ENCODE measurements around the gene AURKB. TPM values are rescaled to one million over a fixed set of nuclear protein-coding genes. Genes with fewer than 3 reads are reported as not detected.

The AURKB gene
- total and polyA plus RNA-seq, 8 donors: 1.0 to 66.0 (median 9.5) TPM

DNA sequence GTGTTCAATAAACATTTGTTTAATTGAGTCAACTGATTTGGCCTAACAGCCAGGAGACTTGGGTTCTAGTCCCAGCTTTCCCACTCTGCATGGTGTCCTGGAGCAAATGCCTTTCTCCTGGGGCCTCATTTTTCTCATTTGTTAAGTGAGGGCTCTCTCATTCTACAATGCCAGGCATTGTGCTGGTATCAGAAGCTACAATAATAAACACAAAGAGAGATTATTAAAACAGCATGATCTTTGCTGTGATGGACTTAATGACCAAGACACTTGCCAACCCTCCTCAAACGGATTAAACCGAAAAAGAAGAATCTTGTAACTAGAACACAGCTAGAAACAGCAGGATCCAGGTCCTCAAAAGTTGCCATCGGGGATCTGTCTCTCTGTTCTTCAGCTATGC lies 42.8 kb downstream of the AURKB start:
- peaks cover 14 to 25% (median 18%) of the 10 kb centered on the region in 4 donors for H3K4me1 ChIP-seq
- H3K9me3 ChIP-seq: no peaks in the 10 kb centered on the region
- WGBS, 5 donors: 73 to 81% (median 79%) methylated on average over 3 of the region's 3 CpGs
- no peaks in the 10 kb centered on the region for H3K36me3 ChIP-seq
- no peak overlapping the region for H3K4me3 ChIP-seq
- no peak for DNase-seq
- no peaks in the 10 kb centered on the region for H3K27me3 ChIP-seq
- no peak for TF ChIP-seq POLR2A (IDR thresholded peaks at IDR 0.05)
- no peak for TF ChIP-seq POLR2AphosphoS5 (IDR thresholded peaks at IDR 0.05)
- TF ChIP-seq, protein P1, sequence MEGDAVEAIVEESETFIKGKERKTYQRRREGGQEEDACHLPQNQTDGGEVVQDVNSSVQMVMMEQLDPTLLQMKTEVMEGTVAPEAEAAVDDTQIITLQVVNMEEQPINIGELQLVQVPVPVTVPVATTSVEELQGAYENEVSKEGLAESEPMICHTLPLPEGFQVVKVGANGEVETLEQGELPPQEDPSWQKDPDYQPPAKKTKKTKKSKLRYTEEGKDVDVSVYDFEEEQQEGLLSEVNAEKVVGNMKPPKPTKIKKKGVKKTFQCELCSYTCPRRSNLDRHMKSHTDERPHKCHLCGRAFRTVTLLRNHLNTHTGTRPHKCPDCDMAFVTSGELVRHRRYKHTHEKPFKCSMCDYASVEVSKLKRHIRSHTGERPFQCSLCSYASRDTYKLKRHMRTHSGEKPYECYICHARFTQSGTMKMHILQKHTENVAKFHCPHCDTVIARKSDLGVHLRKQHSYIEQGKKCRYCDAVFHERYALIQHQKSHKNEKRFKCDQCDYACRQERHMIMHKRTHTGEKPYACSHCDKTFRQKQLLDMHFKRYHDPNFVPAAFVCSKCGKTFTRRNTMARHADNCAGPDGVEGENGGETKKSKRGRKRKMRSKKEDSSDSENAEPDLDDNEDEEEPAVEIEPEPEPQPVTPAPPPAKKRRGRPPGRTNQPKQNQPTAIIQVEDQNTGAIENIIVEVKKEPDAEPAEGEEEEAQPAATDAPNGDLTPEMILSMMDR (IDR thresholded peaks at IDR 0.05): no peak
- TF ChIP-seq EP300 (IDR thresholded peaks at IDR 0.05): no peak
- no peak overlapping the region for H3K27ac ChIP-seq
- intact Hi-C loops (cut with DNase I; ENCODE audit: low total_unique reads): no loop called here

DNA sequence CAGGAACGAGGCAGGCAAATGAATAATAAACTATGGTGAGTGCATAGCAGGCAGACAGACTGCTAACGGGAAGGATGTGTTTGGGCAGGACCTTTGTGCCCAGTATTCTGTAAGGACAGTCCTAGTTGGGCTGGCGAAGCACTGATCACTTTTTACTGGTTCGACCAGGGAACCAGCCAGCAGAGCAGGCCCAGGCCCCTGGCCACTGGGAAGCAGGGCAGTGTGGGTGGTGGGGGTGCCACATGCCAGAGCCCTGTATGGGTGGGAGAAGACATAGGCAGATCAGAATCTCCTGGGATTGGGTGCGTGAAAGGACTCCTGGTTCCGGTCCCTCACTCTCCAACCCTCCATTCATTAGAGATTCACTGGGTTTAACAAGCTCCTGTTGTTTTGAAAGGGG lies 43.6 kb downstream of the AURKB start:
- H3K27ac ChIP-seq: peak overlapping the region in 1 of 5 donors; percentile 38
- WGBS, 5 donors: 90 to 95% (median 92%) methylated on average over 6 of the region's 6 CpGs
- TF ChIP-seq POLR2AphosphoS5 (IDR thresholded peaks at IDR 0.05) (no peak), POLR2A (IDR thresholded peaks at IDR 0.05) (no peak), EP300 (IDR thresholded peaks at IDR 0.05) (no peak)
- TF ChIP-seq, protein P1 (IDR thresholded peaks at IDR 0.05): no peak
- DNase-seq: no peak
- H3K9me3 ChIP-seq: no peaks in the 10 kb centered on the region
- H3K36me3 ChIP-seq: peaks cover 0 to 2% (median under 1%) of the 10 kb centered on the region in 4 donors
- H3K4me1 ChIP-seq: peaks cover 19 to 27% (median 20%) of the 10 kb centered on the region in 4 donors
- H3K27me3 ChIP-seq: no peaks in the 10 kb centered on the region
- H3K4me3 ChIP-seq: no peak overlapping the region
- intact Hi-C loops (cut with DNase I; ENCODE audit: low total_unique reads): no loop called here

DNA sequence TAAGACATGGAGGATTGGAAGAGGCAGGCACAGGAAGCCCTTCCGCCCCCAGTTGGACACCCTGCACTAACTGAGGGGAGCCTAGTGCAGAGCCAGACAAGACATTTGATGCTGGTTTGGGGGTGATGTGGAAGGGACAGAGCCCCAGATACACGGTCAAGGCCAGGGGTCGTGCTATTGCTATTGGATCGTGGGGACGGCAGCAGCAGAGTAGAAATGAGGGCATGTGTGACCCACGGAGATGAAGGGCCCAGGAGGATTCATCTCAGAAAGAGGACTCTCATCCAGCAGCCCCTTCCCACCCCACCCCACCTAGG lies 45.6 kb downstream of the AURKB start:
- 67 to 84% (median 78%) methylated on average over 6 of the region's 6 CpGs for WGBS, 5 donors
- H3K9me3 ChIP-seq: no peaks in the 10 kb centered on the region
- no peak for TF ChIP-seq POLR2A (IDR thresholded peaks at IDR 0.05)
- TF ChIP-seq EP300 (IDR thresholded peaks at IDR 0.05): no peak
- TF ChIP-seq POLR2AphosphoS5 (IDR thresholded peaks at IDR 0.05): no peak
- TF ChIP-seq, protein P1 (IDR thresholded peaks at IDR 0.05): no peak
- H3K4me1 ChIP-seq: peaks cover 34 to 46% (median 39%) of the 10 kb centered on the region in 4 donors
- H3K36me3 ChIP-seq: peaks cover 11 to 22% (median 18%) of the 10 kb centered on the region in 4 donors
- H3K27me3 ChIP-seq: no peaks in the 10 kb centered on the region
- peak in 1 of 2 donors; percentile 24 for DNase-seq
- H3K27ac ChIP-seq: peak overlapping the region; percentile 98 to 100 (median 99)
- intact Hi-C loops (cut with DNase I; ENCODE audit: low total_unique reads): no loop called here
- H3K4me3 ChIP-seq: no peak overlapping the region

DNA sequence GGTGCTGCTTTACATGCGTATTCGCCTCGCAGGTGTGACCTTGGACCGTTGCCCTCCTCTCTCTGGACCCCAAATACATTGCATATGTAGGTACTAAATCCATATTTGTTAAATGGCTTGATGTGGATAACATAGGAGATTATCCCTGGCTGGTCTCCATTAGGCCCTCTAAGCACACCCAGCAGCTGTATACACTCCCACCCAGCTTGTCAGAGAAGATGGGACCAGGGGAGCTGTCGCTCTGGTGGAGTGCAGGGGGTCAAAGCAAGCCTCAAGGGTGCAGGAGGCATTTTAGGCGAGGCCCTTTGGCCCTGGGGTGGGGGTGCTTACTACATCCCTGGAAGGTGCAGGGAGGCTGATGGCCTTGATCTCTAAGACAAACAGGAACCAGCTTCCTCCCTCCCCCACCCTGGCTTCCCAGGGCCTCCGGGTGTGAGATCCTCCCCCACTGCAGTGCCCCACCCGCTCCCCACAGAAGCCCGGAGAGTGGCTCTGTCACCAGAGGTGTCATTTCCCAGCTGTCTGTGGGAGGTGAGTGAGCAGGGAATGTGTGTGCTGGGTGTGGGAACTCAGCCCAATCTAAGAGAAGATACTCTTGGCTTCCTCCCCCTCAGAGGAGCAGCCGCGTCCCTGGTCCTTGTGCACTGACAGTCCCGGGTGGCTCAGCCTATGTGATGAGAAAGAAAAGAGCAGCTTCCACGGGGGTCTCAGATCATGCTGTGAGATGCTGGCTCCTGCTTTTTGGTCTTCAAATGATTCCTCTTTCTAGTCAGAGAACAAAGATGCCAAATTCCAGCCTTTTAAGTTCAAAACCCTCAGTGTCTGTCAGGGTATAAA lies 46.2 kb downstream of the AURKB start:
- peak overlapping the region; percentile 98 to 100 (median 99) for H3K27ac ChIP-seq
- no peaks in the 10 kb centered on the region for H3K27me3 ChIP-seq
- no peaks in the 10 kb centered on the region for H3K9me3 ChIP-seq
- peak; percentile 55 to 86 for DNase-seq
- TF ChIP-seq POLR2AphosphoS5 (IDR thresholded peaks at IDR 0.05) (peak in 2 of 3 donors; percentile 33 to 35), POLR2A (IDR thresholded peaks at IDR 0.05) (no peak), EP300 (IDR thresholded peaks at IDR 0.05) (no peak)
- TF ChIP-seq, protein P1 (IDR thresholded peaks at IDR 0.05): no peak
- WGBS, 5 donors: 26 to 32% (median 28%) methylated on average over 10 to 13 of the region's 13 CpGs
- H3K4me1 ChIP-seq: peaks cover 35 to 52% (median 45%) of the 10 kb centered on the region in 4 donors
- intact Hi-C loops (cut with DNase I; ENCODE audit: low total_unique reads): no loop called here
- peaks cover 17 to 28% (median 24%) of the 10 kb centered on the region in 4 donors for H3K36me3 ChIP-seq
- no peak overlapping the region for H3K4me3 ChIP-seq
